BLaER1 (cell line): Measurements from ENCODE around the gene HOXB13.

Experiments
- H3K27ac ChIP-seq: shearing (Covaris generic); formaldehyde crosslinking; 2 replicates; pipeline ENCODE4 v1.8.1; 2022
- H3K27me3 ChIP-seq: shearing (Covaris generic); formaldehyde crosslinking; 2 replicates; pipeline ENCODE4 v1.8.1; 2022
- H3K36me3 ChIP-seq: shearing (Covaris generic); formaldehyde crosslinking; 2 replicates; pipeline ENCODE4 v1.8.1; 2022
- H3K4me1 ChIP-seq: shearing (Covaris generic); formaldehyde crosslinking; 2 replicates; pipeline ENCODE4 v1.8.1; 2022
- H3K4me2 ChIP-seq: shearing (Covaris generic); formaldehyde crosslinking; 2 replicates; pipeline ENCODE4 v1.8.1; 2022
- H3K4me3 ChIP-seq: shearing (Covaris generic); formaldehyde crosslinking; 2 replicates; pipeline ENCODE4 v1.8.1; 2022
- H3K9ac ChIP-seq: shearing (Covaris generic); formaldehyde crosslinking; 2 replicates; pipeline ENCODE4 v1.8.1; 2022
- H3K9me3 ChIP-seq: shearing (Covaris generic); formaldehyde crosslinking; 2 replicates; pipeline ENCODE4 v1.8.1; 2022
- H4K20me1 ChIP-seq: shearing (Covaris generic); formaldehyde crosslinking; 2 replicates; pipeline ENCODE4 v1.8.1; 2022
- Cebpa-rat ChIP-seq: shearing (Covaris generic); IDR thresholded peaks from 2 replicates; pipeline ENCODE4 v1.8.1; 2022

Gene HOXB13

GRCh38 chr17:48749621-48750553, 21.3 kb upstream of the HOXB13 start:
- H3K9me3 ChIP-seq = no peaks in the 10 kb centered on the region; the same call in 1 of the 2 replicates
- H3K4me2 ChIP-seq = no peak overlapping the region
- no peak overlapping the region for H3K4me3 ChIP-seq
- H3K9ac ChIP-seq = no peak overlapping the region
- peaks cover 100% of the 10 kb centered on the region for H4K20me1 ChIP-seq
- TF ChIP-seq Cebpa-rat = no peak
- peaks cover 100% of the 10 kb centered on the region for H3K27me3 ChIP-seq
- H3K27ac ChIP-seq = no peak overlapping the region
- no peaks in the 10 kb centered on the region for H3K36me3 ChIP-seq
- no peaks in the 10 kb centered on the region for H3K4me1 ChIP-seq

- H3K4me2 ChIP-seq = no peak overlapping the region
- H3K9ac ChIP-seq = no peak overlapping the region
- H3K36me3 ChIP-seq = no peaks in the 10 kb centered on the region
- H3K27me3 ChIP-seq = peaks cover 100% of the 10 kb centered on the region
- no peak for TF ChIP-seq Cebpa-rat
- no peaks in the 10 kb centered on the region for H3K9me3 ChIP-seq
- no peaks in the 10 kb centered on the region for H3K4me1 ChIP-seq
- no peak overlapping the region for H3K27ac ChIP-seq
- peaks cover 97% of the 10 kb centered on the region for H4K20me1 ChIP-seq
- no peak overlapping the region for H3K4me3 ChIP-seq
These were observed 20.4 kb upstream of the HOXB13 start for GRCh38 chr17:48748718-48749566.

GRCh38 chr17:48747445-48748363, 19.2 kb upstream of the HOXB13 start:
- H4K20me1 ChIP-seq = peaks cover 97% of the 10 kb centered on the region
- H3K27me3 ChIP-seq = peaks cover 100% of the 10 kb centered on the region
- H3K27ac ChIP-seq = no peak overlapping the region

GRCh38 chr17:48746916-48747444, 18.4 kb upstream of the HOXB13 start:
- peaks cover 97% of the 10 kb centered on the region for H4K20me1 ChIP-seq

More at GRCh38 chr17:48747445-48748363, 19.2 kb upstream of the HOXB13 start:
- Histone ChIP-seq H3K9ac (no peak overlapping the region), H3K4me3 (no peak overlapping the region), H3K36me3 (no peaks in the 10 kb centered on the region), H3K4me1 (no peaks in the 10 kb centered on the region), H3K9me3 (no peaks in the 10 kb centered on the region), H3K4me2 (no peak overlapping the region)
- no peak for TF ChIP-seq Cebpa-rat

GRCh38 chr17:48745381-48746275, 17.1 kb upstream of the HOXB13 start:
- Histone ChIP-seq H3K4me1 (no peaks in the 10 kb centered on the region), H4K20me1 (peaks cover 92% of the 10 kb centered on the region), H3K9ac (no peak overlapping the region), H3K27ac (no peak overlapping the region), H3K27me3 (peaks cover 100% of the 10 kb centered on the region), H3K4me3 (no peak overlapping the region), H3K4me2 (no peak overlapping the region), H3K9me3 (peaks cover 8% of the 10 kb centered on the region; the same call in 1 of the 2 replicates), H3K36me3 (no peaks in the 10 kb centered on the region)
- TF ChIP-seq Cebpa-rat = no peak

More at GRCh38 chr17:48746916-48747444, 18.4 kb upstream of the HOXB13 start:
- no peak for TF ChIP-seq Cebpa-rat
- Histone ChIP-seq H3K9ac (no peak overlapping the region), H3K9me3 (no peaks in the 10 kb centered on the region), H3K36me3 (no peaks in the 10 kb centered on the region), H3K4me2 (no peak overlapping the region), H3K27ac (no peak overlapping the region), H3K4me3 (no peak overlapping the region), H3K4me1 (no peaks in the 10 kb centered on the region), H3K27me3 (peaks cover 100% of the 10 kb centered on the region)

GRCh38 chr17:48740537-48740936, 12.0 kb upstream of the HOXB13 start:
- Histone ChIP-seq H3K4me1 (no peaks in the 10 kb centered on the region), H3K9ac (no peak overlapping the region), H4K20me1 (peaks cover 82% of the 10 kb centered on the region), H3K27me3 (peaks cover 100% of the 10 kb centered on the region), H3K27ac (no peak overlapping the region), H3K4me3 (no peak overlapping the region), H3K36me3 (no peaks in the 10 kb centered on the region), H3K4me2 (no peak overlapping the region), H3K9me3 (peaks cover 28% of the 10 kb centered on the region; the same call in 1 of the 2 replicates)
- no peak for TF ChIP-seq Cebpa-rat

- Histone ChIP-seq H3K4me3 (no peak overlapping the region), H3K4me1 (no peaks in the 10 kb centered on the region), H3K4me2 (no peak overlapping the region), H3K27me3 (peaks cover 100% of the 10 kb centered on the region), H3K9ac (no peak overlapping the region), H3K36me3 (no peaks in the 10 kb centered on the region), H3K9me3 (peaks cover 28% of the 10 kb centered on the region; the same call in 1 of the 2 replicates), H3K27ac (no peak overlapping the region), H4K20me1 (peaks cover 85% of the 10 kb centered on the region)
- TF ChIP-seq Cebpa-rat = no peak
These were observed 10.4 kb upstream of the HOXB13 start for GRCh38 chr17:48738803-48739526.

GRCh38 chr17:48738424-48738802, 9.9 kb upstream of the HOXB13 start:
- Histone ChIP-seq H3K4me3 (no peak overlapping the region), H3K27ac (no peak overlapping the region), H3K27me3 (peaks cover 100% of the 10 kb centered on the region), H4K20me1 (peaks cover 85% of the 10 kb centered on the region), H3K4me1 (no peaks in the 10 kb centered on the region), H3K4me2 (no peak overlapping the region), H3K9me3 (peaks cover 28% of the 10 kb centered on the region; the same call in 1 of the 2 replicates), H3K36me3 (no peaks in the 10 kb centered on the region), H3K9ac (no peak overlapping the region)
- no peak for TF ChIP-seq Cebpa-rat
